H1 (cell line): ENCODE data around the gene RPL26. TPM values are rescaled to one million over a fixed set of nuclear protein-coding genes. Genes with fewer than 3 reads are reported as not detected.

Source experiments
- CTCF ChIA-PET: fragments of 300-600 bp; sonication (Branson Sonifier 250); formaldehyde crosslinking; loops from one replicate; lab custom pipeline; 2021; ENCODE audit not compliant: partially characterized antibody; lab: Charles Lee
- POLR2A ChIA-PET: fragments of 300-600 bp; sonication (Branson Sonifier 250); formaldehyde crosslinking; loops from one replicate; lab custom pipeline; 2021; ENCODE audit warnings: inconsistent platforms; ENCODE audit not compliant: partially characterized antibody; lab: Charles Lee
- DNase-seq, 2 experiments: peaks; one replicate each; pipeline versions ENCODE4 v3.0.0 to v3.0.0-alpha.2; 2010 to 2022; ENCODE audit warnings: low spot score in 2 of 2, low read depth in 1 of 2, mixed read lengths in 1 of 2
- FAIRE-seq: peaks from 2 replicates; lab custom pipeline; 2011; peaks lifted over from hg19 to GRCh38; lab: Jason Lieb, UNC
- H2AFZ ChIP-seq: 2 replicates; pipeline ENCODE4 v1.8.1; 2012; ENCODE audit warnings: low read length, inconsistent platforms
- H2AK5ac ChIP-seq: 2 replicates; pipeline ENCODE4 v1.6.1; 2013; ENCODE audit warnings: low read depth, low read length
- H2BK120ac ChIP-seq: replicated peaks from 2 replicates; pipeline ENCODE3; 2013; ENCODE audit warnings: low read depth, low read length, inconsistent platforms
- H2BK12ac ChIP-seq: 2 replicates; pipeline ENCODE4 v1.6.1; 2013; ENCODE audit warnings: low read depth, low read length
- H2BK15ac ChIP-seq: 2 replicates; pipeline ENCODE4 v1.6.1; 2013; ENCODE audit warnings: low read length
- H2BK20ac ChIP-seq: 2 replicates; pipeline ENCODE4 v1.6.1; 2013; ENCODE audit warnings: low read length
- H2BK5ac ChIP-seq: 2 replicates; pipeline ENCODE4 v1.6.1; 2013; ENCODE audit warnings: low read depth, low read length
- H3K14ac ChIP-seq: 2 replicates; pipeline ENCODE4 v1.6.1; 2013; ENCODE audit warnings: inconsistent platforms; ENCODE audit not compliant: insufficient read length
- H3K18ac ChIP-seq: 2 replicates; pipeline ENCODE4 v1.6.1; 2013; ENCODE audit warnings: low read length; ENCODE audit errors: extremely low read depth
- H3K23ac ChIP-seq: 2 replicates; pipeline ENCODE4 v1.6.1; 2013; ENCODE audit warnings: inconsistent platforms; ENCODE audit not compliant: insufficient read length
- H3K23me2 ChIP-seq: 2 replicates; pipeline ENCODE4 v1.6.1; 2013; ENCODE audit warnings: low read depth, low read length
- H3K27ac ChIP-seq: 2 replicates; pipeline ENCODE4 v1.6.1; 2011; ENCODE audit warnings: low read depth, low read length, inconsistent platforms
- H3K27me3 ChIP-seq, 4 experiments: replicated peaks in 1 of 4; 1 replicate in 1 of 4; 2 replicates in 3 of 4; pipeline versions ENCODE4 v1.6.1 to v1.8.1; 2011 to 2013; ENCODE audit warnings: low read length in 3 of 4, mild to moderate bottlenecking in 3 of 4, inconsistent platforms in 2 of 4, mixed read lengths in 2 of 4, moderate library complexity in 1 of 4; ENCODE audit not compliant: control insufficient read depth in 3 of 4, insufficient read depth in 3 of 4; ENCODE audit errors: extremely low read depth in 1 of 4
- H3K36me3 ChIP-seq, 4 experiments: 2 replicates each; pipeline versions ENCODE4 v1.6.1 to v1.8.1; 2011 to 2013; ENCODE audit warnings: mild to moderate bottlenecking in 4 of 4, low read length in 3 of 4, moderate library complexity in 2 of 4, control low read depth in 1 of 4, inconsistent platforms in 1 of 4; ENCODE audit not compliant: insufficient read depth in 4 of 4, control insufficient read depth in 2 of 4
- H3K4ac ChIP-seq: replicated peaks from 2 replicates; pipeline ENCODE3; 2013; ENCODE audit warnings: low read length, low read depth, mixed read lengths, inconsistent platforms; ENCODE audit not compliant: insufficient read length
- H3K4me1 ChIP-seq, 4 experiments: replicated peaks in 1 of 4; 1 replicate in 1 of 4; 2 replicates in 3 of 4; pipeline versions ENCODE4 v1.6.1 to v1.8.1; 2011 to 2013; ENCODE audit warnings: low read length in 3 of 4, inconsistent platforms in 2 of 4, mixed read lengths in 1 of 4; ENCODE audit not compliant: insufficient read depth in 4 of 4, control insufficient read depth in 3 of 4
- H3K4me2 ChIP-seq, 2 experiments: 2 replicates each; pipeline versions ENCODE4 v1.6.1 to v1.8.1; 2011 to 2013; ENCODE audit warnings: low read depth in 2 of 2, low read length in 2 of 2, control low read depth in 1 of 2, inconsistent platforms in 1 of 2, mild to moderate bottlenecking in 1 of 2; ENCODE audit not compliant: insufficient read depth in 1 of 2
- H3K4me3 ChIP-seq, 4 experiments: fragments of 200-600, 300-600 bp in 1 of 4; sonication (generic), shearing (Covaris generic), sonication (Bioruptor Twin) in 1 of 4; 2 replicates each; pipeline versions ENCODE4 v1.5.1 to v1.8.1; 2011 to 2016; ENCODE audit warnings: low read length in 4 of 4, low read depth in 3 of 4, control low read depth in 2 of 4, inconsistent platforms in 2 of 4, mild to moderate bottlenecking in 2 of 4, mixed read lengths in 1 of 4, moderate library complexity in 1 of 4; ENCODE audit not compliant: insufficient read depth in 2 of 4; ENCODE audit errors: extremely low read depth in 1 of 4
- H3K56ac ChIP-seq: replicated peaks from 2 replicates; pipeline ENCODE3; 2013; ENCODE audit warnings: low read depth, mild to moderate bottlenecking, mixed read lengths, low read length, inconsistent platforms; ENCODE audit not compliant: insufficient read length
- H3K79me1 ChIP-seq: 2 replicates; pipeline ENCODE4 v1.6.1; 2013; ENCODE audit warnings: low read depth, low read length, control low read depth
- H3K79me2 ChIP-seq, 2 experiments: 2 replicates each; pipeline versions ENCODE4 v1.6.1 to v1.8.1; 2012 to 2013; ENCODE audit warnings: low read length in 2 of 2, mild to moderate bottlenecking in 2 of 2, inconsistent platforms in 1 of 2; ENCODE audit not compliant: insufficient read depth in 2 of 2, control insufficient read depth in 1 of 2
- H3K9ac ChIP-seq, 4 experiments: replicated peaks in 1 of 4; 1 replicate in 1 of 4; 2 replicates in 3 of 4; pipeline versions ENCODE4 v1.6.1 to v1.8.1; 2011 to 2013; ENCODE audit warnings: low read depth in 3 of 4, low read length in 3 of 4, control low read depth in 2 of 4, mild to moderate bottlenecking in 2 of 4, moderate library complexity in 2 of 4, inconsistent platforms in 1 of 4; ENCODE audit errors: extremely low read depth in 1 of 4
- H3K9me3 ChIP-seq, 2 experiments: 2 replicates each; pipeline versions ENCODE4 v1.6.1 to v1.8.1; 2012 to 2013; ENCODE audit warnings: mild to moderate bottlenecking in 2 of 2, moderate library complexity in 2 of 2, control low read depth in 1 of 2, inconsistent platforms in 1 of 2, low read depth in 1 of 2, low read length in 1 of 2, mixed read lengths in 1 of 2; ENCODE audit not compliant: insufficient read depth in 2 of 2
- H4K20me1 ChIP-seq, 2 experiments: replicated peaks in 1 of 2; 2 replicates each; pipeline versions ENCODE3 to v1.8.1; 2011 to 2013; ENCODE audit warnings: inconsistent platforms in 2 of 2, low read length in 2 of 2, mild to moderate bottlenecking in 1 of 2; ENCODE audit not compliant: insufficient read depth in 2 of 2, control insufficient read depth in 1 of 2
- H4K5ac ChIP-seq: 2 replicates; pipeline ENCODE4 v1.6.1; 2013; ENCODE audit warnings: low read length, low read depth, mixed read lengths, inconsistent platforms; ENCODE audit not compliant: insufficient read length
- H4K8ac ChIP-seq: 2 replicates; pipeline ENCODE4 v1.8.0; 2013; ENCODE audit warnings: mild to moderate bottlenecking, moderate library complexity, low read length, inconsistent platforms; ENCODE audit not compliant: insufficient read depth; ENCODE audit errors: extremely low read depth
- H4K91ac ChIP-seq: replicated peaks from 2 replicates; pipeline ENCODE3; 2013; ENCODE audit warnings: low read length, mixed read lengths, inconsistent platforms; ENCODE audit not compliant: insufficient read length
- FOSL1 ChIP-seq: IDR thresholded peaks from 2 replicates; pipeline ENCODE4 v1.6.1; 2011; ENCODE audit warnings: mild to moderate bottlenecking, low read depth, low read length, moderate library complexity; ENCODE audit not compliant: insufficient read depth
- JUN ChIP-seq: IDR thresholded peaks from 2 replicates; pipeline ENCODE4 v1.6.1; 2011; ENCODE audit warnings: low read depth, mild to moderate bottlenecking, improper control_type of control experiment, low read length
- KDM1A ChIP-seq: fragments of 200-600, 300-600 bp; sonication (generic); IDR thresholded peaks from 2 replicates; pipeline ENCODE4 v1.7.1; 2016; ENCODE audit warnings: mild to moderate bottlenecking, low read length, borderline replicate concordance
- NRF1 ChIP-seq: IDR thresholded peaks from 2 replicates; pipeline ENCODE4 v1.6.1; 2011; ENCODE audit warnings: mild to moderate bottlenecking, low read depth, low read length, improper control_type of control experiment
- RNF2 ChIP-seq: fragments of 200-900, 300-1000 bp; sonication (generic); IDR thresholded peaks from 2 replicates; pipeline ENCODE4 v1.7.1; 2016; ENCODE audit warnings: borderline replicate concordance, low read depth, mild to moderate bottlenecking, antibody characterized with exemption, low read length; ENCODE audit not compliant: poor library complexity, severe bottlenecking; ENCODE audit errors: missing control alignments
- SIX5 ChIP-seq: IDR thresholded peaks from 2 replicates; pipeline ENCODE4 v1.6.1; 2011; ENCODE audit warnings: mild to moderate bottlenecking, low read depth, low read length
- TAF1 ChIP-seq: IDR thresholded peaks from 2 replicates; pipeline ENCODE4 v1.6.1; 2011; ENCODE audit warnings: mild to moderate bottlenecking, low read depth, low read length
- TAF7 ChIP-seq: optimal IDR thresholded peaks from 2 replicates; pipeline ENCODE3; 2011; ENCODE audit warnings: low read depth, mild to moderate bottlenecking, inconsistent platforms, low read length, moderate library complexity, borderline replicate concordance
- TEAD4 ChIP-seq: IDR thresholded peaks from 2 replicates; pipeline ENCODE4 v1.6.1; 2012; ENCODE audit warnings: low read depth, low read length, inconsistent platforms, mixed read lengths
- WGBS, 2 experiments: shearing (Covaris generic) in 1 of 2; methylation state at CpG; one replicate each; pipeline versions ENCODE4 v1.1.6 to v1.1.7; 2013 to 2015; ENCODE audit warnings: low lambda C conversion rate in 2 of 2, mixed read lengths in 2 of 2, inconsistent platforms in 1 of 2, low coverage in 1 of 2, missing lambda C conversion rate in 1 of 2; ENCODE audit not compliant: insufficient replicate concordance in 2 of 2, insufficient coverage in 1 of 2, insufficient read length in 1 of 2; ENCODE audit errors: extremely low coverage in 1 of 2, missing lambda C conversion rate in 1 of 2; 5-methylcytosine and 5-hydroxymethylcytosine counted together
- polyA plus RNA-seq, 7 experiments: library from polyadenylated mRNA; depleted of rRNA in 3 of 7; stranded (reverse) in 5 of 7; unstranded in 2 of 7; fragments of >200 nt in 5 of 7; fragments of 200-250 nt in 2 of 7; gene quantifications; 1 replicate in 5 of 7; 2 replicates in 1 of 7; 4 replicates in 1 of 7; pipeline versions ENCODE4 v1.2.1 to v1.2.3, GENCODE V29; 2011 to 2013; ENCODE audit warnings: missing spikeins in 2 of 7, mixed read lengths in 2 of 7
- total RNA-seq: library from RNA; stranded (reverse); fragmentation: NEBNext Ultra II Directional; extraction: Animal tissue kit (Norgen Biotek cat#: 25700); gene quantifications from 2 replicates; pipeline ENCODE4 v1.2.1, GENCODE V29; 2021

The RPL26 gene
- total and polyA plus RNA-seq, 2 of the 8 experiments (the other 6 are each of a cell fraction or from before 2014, with no cell fraction given): 1,963 to 2,554 TPM

- POLR2A ChIA-PET: no interaction called here
- Histone ChIP-seq H3K18ac (no peak overlapping the region), H3K23me2 (no peaks in the 10 kb centered on the region), H4K8ac (no peak overlapping the region), H3K4ac (no peak overlapping the region), H3K56ac (no peak overlapping the region), H3K27ac (no peak overlapping the region), H2AK5ac (no peak overlapping the region), H3K9ac (no peak overlapping the region), H3K4me3 (no peak overlapping the region), H3K36me3 (peaks cover 10 to 27% (median 16%) of the 10 kb centered on the region in 4 experiments), H3K4me2 (no peak overlapping the region), H3K9me3 (no peaks in the 10 kb centered on the region), H2BK5ac (no peak overlapping the region), H3K4me1 (no peaks in the 10 kb centered on the region), H3K14ac (no peak overlapping the region), H3K27me3 (no peaks in the 10 kb centered on the region), H2AFZ (no peak overlapping the region), H3K23ac (no peak overlapping the region), H3K79me2 (no peaks in the 10 kb centered on the region), H4K91ac (no peak overlapping the region), H3K79me1 (no peaks in the 10 kb centered on the region), H2BK20ac (no peak overlapping the region), H4K20me1 (no peaks in the 10 kb centered on the region), H4K5ac (no peak overlapping the region), H2BK12ac (no peak overlapping the region), H2BK15ac (no peak overlapping the region), H2BK120ac (no peak overlapping the region)
- DNase-seq (no peak), FAIRE-seq (no peak)
- WGBS, 2 experiments: 95% methylated on average over 3 of the region's 3 CpGs; no CpG with 5 or more reads in 1 of the 2 experiments
- TF ChIP-seq RNF2 (no peak), SIX5 (no peak), TAF1 (no peak), TEAD4 (no peak), FOSL1 (no peak), NRF1 (no peak), KDM1A (no peak), TAF7 (no peak), JUN (no peak)
- CTCF ChIA-PET: interaction anchor here (2.9 kb wide), 1 partner anchor 15 kb away, joined by 7 read pairs; no protein-coding TSS in a partner anchor
Observed at GRCh38 chr17:8368193-8368592, 14.8 kb downstream of the RPL26 start.
